ENCODE results near the gene SPTBN1.

Gene SPTBN1

GRCh38 chr2:54434711-54435110 is 21.4 kb upstream of the SPTBN1 start:
- DNase-seq: no peak

GRCh38 chr2:54435325-54436226 is 20.6 kb upstream of the SPTBN1 start:
- DNase-seq: no peak

- no peak for DNase-seq
These were observed 18.5 kb upstream of the SPTBN1 start for GRCh38 chr2:54437588-54437987.

- DNase-seq: no peak
These were observed 17.9 kb upstream of the SPTBN1 start for GRCh38 chr2:54438271-54438670.

GRCh38 chr2:54439582-54439981 is 16.5 kb upstream of the SPTBN1 start:
- DNase-seq: no peak

GRCh38 chr2:54440050-54440449 is 16.1 kb upstream of the SPTBN1 start:
- DNase-seq: no peak

- DNase-seq: no peak
These were observed 11.6 kb upstream of the SPTBN1 start for GRCh38 chr2:54444503-54444902.

GRCh38 chr2:54446122-54446521 is 10.0 kb upstream of the SPTBN1 start:
- DNase-seq: no peak

GRCh38 chr2:54446625-54447024 is 9.5 kb upstream of the SPTBN1 start:
- no peak for DNase-seq

- DNase-seq: no peak
These were observed 1.5 kb upstream of the SPTBN1 start for GRCh38 chr2:54454548-54455130.

- no peak for DNase-seq
These were observed 980 bp upstream of the SPTBN1 start for GRCh38 chr2:54455131-54455562.

GRCh38 chr2:54456362-54456611 is 160 bp downstream of the SPTBN1 start:
- DNase-seq: no peak

- DNase-seq: peak; percentile 37
These were observed 640 bp downstream of the SPTBN1 start for GRCh38 chr2:54456612-54457322.

- peak; percentile 64 for DNase-seq
These were observed 1.3 kb downstream of the SPTBN1 start for GRCh38 chr2:54457323-54458023.

- no peak for DNase-seq
These were observed 2.9 kb downstream of the SPTBN1 start for GRCh38 chr2:54459037-54459441.

- DNase-seq: no peak
These were observed 5.1 kb downstream of the SPTBN1 start for GRCh38 chr2:54461261-54461660.

- DNase-seq: no peak
These were observed 8.2 kb downstream of the SPTBN1 start for GRCh38 chr2:54464341-54464740.

GRCh38 chr2:54465143-54465542 is 9.0 kb downstream of the SPTBN1 start:
- DNase-seq: no peak

- DNase-seq: no peak
These were observed 10.7 kb downstream of the SPTBN1 start for GRCh38 chr2:54466870-54467269.

GRCh38 chr2:54468673-54469072 is 12.5 kb downstream of the SPTBN1 start:
- no peak for DNase-seq

GRCh38 chr2:54469484-54470053 is 13.4 kb downstream of the SPTBN1 start:
- no peak for DNase-seq

- no peak for DNase-seq
These were observed 14.3 kb downstream of the SPTBN1 start for GRCh38 chr2:54470266-54470938.

All from NCI-H1105 (cell line).